ENCODE measurements around the gene FAF1.

- TF ChIP-seq POLR2A (IDR thresholded peaks at IDR 0.05), result no peak
- no peak for TF ChIP-seq CTCF (IDR thresholded peaks at IDR 0.05 in 4 of 5, conservative IDR thresholded peaks at IDR 0.05 in 1 of 5)
These were observed 314.9 kb downstream of the FAF1 start for GRCh38 chr1:50645139-50645538.
